GM19099 (cell line): ENCODE data around the gene CSF1R.

Experiments
- POLR2A ChIP-seq: IDR thresholded peaks from 3 replicates; pipeline ENCODE4 v1.6.1; 2011; ENCODE audit warnings: low read depth; ENCODE audit not compliant: insufficient read length; ENCODE audit errors: extremely low read depth

The CSF1R gene

DNA sequence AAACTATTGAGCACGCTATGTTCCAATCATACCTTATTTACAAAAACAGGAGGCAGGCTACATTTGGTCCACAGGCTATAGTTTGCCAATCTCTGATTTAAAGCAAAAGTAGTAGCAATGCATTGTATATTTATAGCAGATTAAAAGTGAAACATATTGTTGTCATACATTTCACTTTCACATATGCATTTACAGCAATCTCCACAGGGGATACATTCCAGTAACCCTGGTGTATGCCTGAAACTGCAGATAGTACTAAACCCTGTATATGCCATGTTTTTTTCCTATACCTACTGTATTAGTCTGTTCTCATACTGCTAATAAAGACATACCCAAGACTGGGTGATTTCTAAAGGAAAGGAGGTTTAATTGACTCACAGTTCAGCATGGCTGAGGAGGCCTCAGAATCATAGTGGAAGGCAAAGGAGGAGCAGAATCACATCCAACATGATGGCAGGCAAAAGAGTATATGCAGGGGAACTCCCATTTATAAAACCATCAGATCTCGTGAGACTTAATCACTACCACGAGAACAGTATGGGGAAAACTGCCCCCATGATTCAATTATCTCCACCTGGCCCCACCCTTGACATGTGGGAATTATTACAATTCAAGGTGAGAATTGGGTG, 5.9 kb upstream of the CSF1R start:
- no peak for TF ChIP-seq POLR2A

DNA sequence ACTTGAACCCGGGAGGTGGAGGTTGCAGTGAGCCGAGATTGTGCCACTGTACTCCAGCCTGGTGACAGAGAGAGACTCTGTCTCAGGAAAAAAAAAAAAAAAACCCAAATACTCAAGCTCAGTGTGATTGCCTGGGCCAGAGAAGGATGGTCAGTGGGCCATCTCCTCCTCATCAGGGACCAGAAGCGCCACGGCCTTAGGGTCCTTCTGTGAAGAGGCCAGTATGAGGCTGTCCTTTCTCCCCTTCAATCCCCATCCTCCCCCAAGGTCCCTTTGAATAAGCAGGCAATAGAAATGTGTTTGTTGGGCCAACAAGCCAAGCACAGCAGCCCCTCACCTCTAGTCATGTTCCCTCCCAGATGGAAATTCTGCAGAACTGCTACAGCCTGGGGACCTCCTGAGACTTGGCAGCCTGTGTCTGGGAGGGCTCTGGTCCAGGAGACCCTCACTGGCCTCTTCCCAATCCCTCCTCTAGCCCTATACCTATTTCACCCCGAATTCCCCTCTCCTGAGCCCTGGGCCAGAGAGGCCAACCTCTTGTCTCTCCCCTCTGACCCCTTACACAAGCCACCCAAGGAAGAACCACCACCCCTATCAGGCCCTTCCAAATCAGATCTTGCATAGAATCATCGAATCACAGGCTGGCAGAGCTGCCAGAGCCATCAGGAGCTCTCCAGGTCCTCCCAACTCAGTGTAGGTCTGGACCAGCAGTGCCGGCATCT, 1.0 kb downstream of the CSF1R start:
- no peak for TF ChIP-seq POLR2A

DNA sequence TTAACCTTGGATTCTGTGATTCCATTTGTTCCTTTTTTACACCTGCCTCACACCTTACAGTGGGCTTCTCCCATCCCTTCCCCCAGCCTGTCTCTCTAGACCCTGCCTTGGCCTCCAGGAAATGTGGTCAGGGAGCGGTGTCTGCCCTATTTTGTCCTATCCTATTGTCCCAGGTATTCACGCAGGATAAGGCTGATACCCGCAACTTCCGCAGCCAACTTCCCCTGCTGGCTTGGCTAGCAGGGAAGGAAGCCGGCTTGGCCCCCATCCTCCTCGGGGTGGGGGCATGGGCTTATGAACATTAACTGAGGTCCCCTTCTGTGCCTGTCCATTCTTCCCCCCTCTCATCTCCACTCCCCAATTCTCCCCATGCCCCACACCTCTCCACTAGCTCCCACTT, 3.5 kb downstream of the CSF1R start:
- no peak for TF ChIP-seq POLR2A

DNA sequence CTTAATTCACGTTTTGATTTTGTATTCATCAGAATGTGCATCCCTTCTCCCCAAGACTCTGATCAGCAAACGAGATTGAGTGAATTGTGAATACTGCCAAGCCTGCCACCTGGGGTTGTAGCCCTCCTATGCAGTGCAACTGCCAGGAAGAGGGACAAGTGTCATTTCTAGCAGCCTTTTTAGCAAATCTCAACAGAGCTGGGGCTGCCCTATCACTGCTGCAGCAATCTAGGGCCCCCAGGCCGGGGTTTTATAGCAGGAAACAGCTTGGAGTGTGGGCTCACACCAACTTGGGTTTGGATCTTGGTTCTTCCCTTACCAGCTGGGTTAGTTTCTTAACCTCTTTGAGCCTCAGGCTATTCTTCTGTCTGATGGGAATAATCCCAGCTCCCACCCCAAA, 4.0 kb downstream of the CSF1R start:
- no peak for TF ChIP-seq POLR2A

DNA sequence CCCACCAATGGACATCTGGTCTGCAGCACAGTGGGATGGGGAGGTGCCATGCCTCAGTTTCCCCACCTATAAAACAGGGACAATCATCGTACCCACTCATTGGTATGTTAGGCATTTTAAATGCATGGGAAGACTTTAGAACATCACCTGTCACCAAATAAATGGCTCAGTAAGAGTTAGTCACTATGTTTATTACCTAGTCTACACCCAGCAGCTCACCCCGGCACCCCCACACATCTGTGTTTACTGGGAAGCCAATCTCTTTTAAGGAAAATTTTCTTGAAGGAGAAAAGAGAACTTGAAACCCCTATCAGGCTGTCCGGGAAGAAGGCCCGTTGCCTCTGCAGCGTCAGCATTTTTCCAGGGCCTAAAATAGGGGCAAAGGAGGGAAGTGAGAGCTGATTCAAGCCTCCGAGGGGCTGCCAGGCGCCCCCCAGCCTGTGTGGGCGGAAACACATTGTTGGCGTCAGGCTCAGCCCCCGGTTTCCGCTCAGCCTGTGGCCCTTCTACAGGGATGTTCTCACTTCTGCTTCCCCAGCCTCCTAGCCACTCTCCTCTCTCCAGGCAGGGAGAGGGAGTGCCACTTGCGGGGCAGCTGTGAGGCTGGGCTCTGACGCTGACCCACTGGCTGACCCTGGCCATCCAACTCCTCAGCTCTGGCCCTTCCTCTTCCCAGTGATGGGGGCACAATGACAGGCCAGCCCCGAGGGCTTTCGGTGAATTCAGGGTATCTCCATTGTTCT, 4.6 kb downstream of the CSF1R start:
- no peak for TF ChIP-seq POLR2A

DNA sequence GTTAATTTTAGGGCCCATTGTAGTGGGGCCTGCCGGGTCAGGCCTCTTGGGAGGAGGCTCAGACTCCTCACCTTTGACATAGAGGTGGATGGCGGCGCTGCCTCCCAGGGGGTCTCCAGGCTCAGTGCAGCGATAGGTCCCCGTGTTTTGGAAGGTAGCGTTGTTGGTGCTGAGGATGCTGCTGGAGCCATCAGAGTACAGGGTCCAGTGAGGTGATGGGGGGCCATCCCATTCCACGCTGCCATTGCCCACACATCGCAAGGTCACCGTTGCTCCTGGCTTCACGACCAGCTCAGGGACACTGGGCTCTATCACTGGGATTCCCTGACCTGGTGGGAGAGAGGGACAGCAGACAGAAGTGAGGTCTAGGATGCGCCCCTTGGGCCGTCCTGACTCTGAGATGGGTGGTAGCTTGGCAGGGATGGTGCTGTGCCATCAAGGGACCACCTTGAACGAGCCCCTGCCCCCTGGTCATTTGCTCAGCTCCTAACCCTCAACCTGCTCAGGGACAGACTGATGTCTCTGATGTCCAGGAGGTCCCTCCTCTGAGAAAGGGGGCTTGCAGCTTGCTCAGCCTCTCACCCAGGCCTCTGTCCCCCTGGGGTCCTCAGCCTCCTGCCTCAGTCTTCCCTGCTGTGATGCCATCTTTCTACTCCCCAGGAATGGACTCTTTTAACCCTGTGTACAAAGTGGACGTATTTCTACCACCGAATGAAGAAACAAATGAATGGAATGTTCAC, 5.5 kb downstream of the CSF1R start:
- no peak for TF ChIP-seq POLR2A

DNA sequence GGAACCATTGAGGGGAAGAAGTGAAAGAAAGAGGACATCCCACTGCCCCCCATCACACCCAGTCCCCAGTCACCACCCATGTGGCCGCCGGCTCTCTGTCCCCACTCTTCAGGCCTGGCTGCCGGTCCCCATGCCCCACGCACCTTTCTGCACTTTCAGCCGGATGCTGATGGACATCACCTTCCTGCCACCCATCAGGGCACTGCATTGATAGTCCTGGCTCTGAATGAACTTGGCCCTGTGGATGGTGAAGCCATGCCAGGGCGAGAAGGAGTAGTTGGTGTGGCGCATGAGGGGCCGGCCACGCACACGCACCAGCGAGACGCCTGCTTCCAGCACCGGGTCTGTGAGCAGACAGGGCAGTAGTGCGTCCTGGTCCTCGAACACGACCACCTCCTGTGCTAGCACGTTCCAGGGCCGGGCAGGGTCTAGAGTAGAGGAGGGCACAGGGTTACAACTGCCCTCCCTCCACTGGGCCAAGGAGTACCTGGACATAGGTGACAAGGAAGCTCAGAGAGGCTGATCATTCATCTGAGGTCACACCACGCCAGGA, 6.4 kb downstream of the CSF1R start:
- no peak for TF ChIP-seq POLR2A

DNA sequence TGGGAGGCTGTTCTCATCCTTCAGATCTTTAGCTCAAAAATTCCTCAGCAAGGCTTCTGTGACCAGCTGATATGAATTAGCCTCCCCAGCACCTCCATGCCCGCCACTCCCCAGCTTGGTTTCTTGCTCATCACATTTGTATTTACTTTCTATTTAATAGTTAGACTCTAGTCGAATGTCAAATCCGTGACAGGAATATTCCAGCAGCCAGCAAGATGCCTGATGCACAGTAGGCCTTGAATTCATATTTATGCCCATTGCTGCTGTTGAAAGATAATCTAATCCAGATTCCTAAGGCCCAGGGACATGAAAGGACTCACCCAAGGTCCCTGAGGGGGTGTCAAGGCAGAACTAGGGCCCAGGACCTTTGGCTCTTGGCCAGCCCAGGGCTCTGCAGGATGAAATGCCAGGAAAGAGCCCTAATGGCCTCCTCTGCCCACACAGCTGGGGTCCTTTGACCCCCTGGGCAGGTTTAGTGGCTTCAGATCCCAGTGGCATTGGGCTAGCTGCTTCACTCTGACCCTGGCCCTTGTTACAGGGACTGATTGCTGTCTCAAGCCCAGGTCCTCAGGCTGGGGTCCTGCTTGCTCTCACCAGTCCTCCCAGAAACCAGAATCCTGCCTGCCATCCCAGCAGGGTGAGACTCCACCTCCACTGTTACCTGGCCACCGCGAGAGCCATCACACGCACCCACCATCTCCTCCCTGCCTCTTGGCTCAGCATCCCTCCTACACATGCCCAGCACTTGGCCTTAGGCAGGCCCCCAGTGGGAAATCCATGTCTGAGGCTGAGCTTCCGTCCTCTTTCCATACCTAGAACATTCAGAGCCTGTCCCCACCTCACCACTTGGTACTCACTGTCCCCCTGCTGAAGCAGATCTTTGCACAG, 7.3 kb downstream of the CSF1R start:
- TF ChIP-seq POLR2A = no peak

DNA sequence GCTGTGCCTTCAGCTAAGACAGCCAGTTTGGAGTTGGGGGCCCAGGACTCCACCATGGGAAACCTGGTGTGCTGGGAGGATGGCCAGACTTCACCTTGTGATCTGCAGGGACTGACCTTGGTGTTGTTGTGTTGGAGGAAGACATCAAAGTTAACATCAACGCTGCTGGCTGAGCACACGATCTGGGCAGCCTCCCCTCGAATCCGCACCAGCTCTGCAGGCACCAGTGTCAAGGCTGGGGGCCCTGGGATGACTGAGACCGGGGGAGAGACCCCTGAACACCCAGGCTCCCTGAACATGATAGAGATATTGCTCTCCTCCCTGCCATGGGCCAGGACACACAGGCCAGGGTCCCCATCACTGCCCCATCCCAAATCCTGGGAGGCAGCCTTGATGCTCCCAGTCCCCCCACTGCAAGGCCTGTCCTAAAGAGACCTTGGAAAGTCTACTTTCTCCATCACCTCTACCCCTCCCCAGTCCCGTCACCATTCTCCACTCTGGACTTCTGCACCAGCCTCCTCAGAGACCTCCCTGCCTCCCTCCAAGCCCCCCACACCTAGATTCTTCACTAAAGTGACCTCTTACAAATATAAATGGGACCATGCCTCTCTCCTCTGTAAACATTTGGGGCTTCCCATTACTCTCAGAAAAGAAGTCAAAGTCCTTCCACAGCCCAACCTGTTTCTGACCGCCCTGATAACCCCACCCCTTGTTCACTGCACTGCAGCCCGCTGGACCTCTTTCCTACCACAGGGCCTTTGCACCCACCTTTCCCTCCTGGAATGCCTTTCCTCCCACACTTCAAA, 8.2 kb downstream of the CSF1R start:
- no peak for TF ChIP-seq POLR2A

DNA sequence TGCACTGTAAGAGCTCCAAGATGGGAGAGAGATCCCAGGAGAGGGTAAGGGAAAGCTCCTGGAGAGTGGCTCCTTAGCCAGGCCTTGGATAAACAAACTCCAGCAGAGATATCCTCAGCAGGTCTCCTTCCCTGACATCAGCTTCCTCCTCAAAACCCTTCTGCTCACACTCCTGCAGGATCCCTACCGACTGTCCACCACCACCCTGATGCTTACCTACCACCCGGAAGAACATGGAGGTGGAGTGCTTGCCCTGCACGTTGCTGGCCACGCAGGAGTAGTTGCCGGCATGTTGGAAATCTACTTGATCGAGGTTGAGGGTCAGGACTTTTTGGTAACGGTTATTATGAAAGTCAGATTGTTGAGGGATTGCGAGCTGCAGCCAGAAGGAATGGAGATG, 9.3 kb downstream of the CSF1R start:
- TF ChIP-seq POLR2A = no peak

DNA sequence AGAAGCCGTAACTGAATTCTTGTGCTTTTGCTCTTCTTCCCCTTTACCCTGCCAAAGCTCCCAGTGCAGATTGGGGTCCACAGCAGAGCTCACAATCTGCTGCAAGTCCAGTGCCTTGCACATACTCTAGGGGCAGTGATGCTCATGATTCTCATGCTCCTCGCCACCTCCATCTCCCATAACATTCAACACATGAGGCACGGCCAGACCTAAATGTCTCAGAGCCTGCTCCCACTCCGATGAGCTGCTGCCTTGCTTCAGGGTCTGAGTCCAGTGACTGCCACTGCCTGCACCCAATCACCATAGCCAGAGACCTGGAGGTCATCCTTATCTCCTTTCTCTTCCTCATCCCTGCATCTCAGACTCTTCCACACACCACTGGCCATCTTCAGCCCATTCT, 10.5 kb downstream of the CSF1R start:
- TF ChIP-seq POLR2A = no peak

DNA sequence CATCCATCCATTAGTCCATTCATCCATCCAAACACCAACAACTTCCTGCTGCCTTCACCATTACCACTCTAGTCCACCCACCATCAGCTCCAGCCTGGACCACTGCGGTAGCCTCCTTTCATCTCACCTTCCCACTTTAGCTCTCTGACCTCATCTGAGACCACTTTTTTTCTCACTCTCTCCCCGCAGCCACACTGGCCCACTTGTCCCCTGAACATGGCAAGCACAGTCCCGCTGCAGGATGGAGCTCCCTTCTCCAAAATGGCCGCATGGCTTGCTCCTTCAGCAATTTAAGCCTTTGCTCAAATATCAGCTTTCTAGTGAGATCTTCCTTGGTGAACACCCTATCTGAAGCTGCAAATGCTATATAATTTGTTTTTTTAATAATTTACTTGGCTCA, 11.1 kb downstream of the CSF1R start:
- no peak for TF ChIP-seq POLR2A

DNA sequence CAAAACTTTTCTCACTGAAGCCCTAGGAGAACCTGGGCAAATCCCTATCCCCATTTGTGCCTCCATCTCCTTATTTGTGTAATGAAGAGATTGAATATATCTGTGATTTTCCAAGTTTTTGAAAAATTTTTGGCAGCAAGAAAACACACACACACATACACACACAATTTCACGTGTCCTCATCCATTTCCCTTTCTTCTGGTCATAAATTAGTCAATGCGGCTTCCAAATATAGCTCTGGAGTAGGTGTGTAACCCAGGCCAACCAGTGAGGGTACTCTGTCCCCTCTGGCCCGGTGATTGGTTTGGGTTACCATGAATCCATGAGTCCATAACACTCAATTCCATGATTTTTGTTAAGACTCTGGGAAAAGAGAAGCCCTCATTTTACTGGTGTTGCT, 12.7 kb downstream of the CSF1R start:
- TF ChIP-seq POLR2A = no peak
